Small intestine (tissue), 7 donors: ENCODE measurements around the gene LPCAT2. TPM values are rescaled to one million over a fixed set of nuclear protein-coding genes. Genes with fewer than 3 reads are reported as not detected.
"Not testable (repeated sequence)": the region's sequence is repeated elsewhere in the genome, so short reads cannot be mapped to it uniquely, and the experiment has no call there.

Source experiments
- DNase-seq, 2 donors: peaks; one replicate each; pipeline versions ENCODE4 v3.0.0 to v3.0.0-alpha.2; 2013
- FAIRE-seq: peaks from 2 replicates; lab custom pipeline; 2012; peaks lifted over from hg19 to GRCh38; lab: Jason Lieb, UNC
- H3K27ac ChIP-seq, 3 donors: one replicate each; pipeline ENCODE4 v1.5.1; 2013; ENCODE audit warnings: low read length in 2 of 3, mild to moderate bottlenecking in 2 of 3, control low read depth in 1 of 3, inconsistent platforms in 1 of 3, low read depth in 1 of 3, moderate library complexity in 1 of 3
- H3K27me3 ChIP-seq, 3 donors: one replicate each; pipeline ENCODE4 v1.6.1; 2013; ENCODE audit warnings: low read length in 3 of 3, inconsistent platforms in 1 of 3; ENCODE audit not compliant: control insufficient read depth in 3 of 3, insufficient read depth in 3 of 3
- H3K36me3 ChIP-seq, 3 donors: one replicate each; pipeline ENCODE4 v1.6.1; 2013; ENCODE audit warnings: low read length in 3 of 3, inconsistent platforms in 1 of 3, low read depth in 1 of 3, mild to moderate bottlenecking in 1 of 3, moderate library complexity in 1 of 3; ENCODE audit not compliant: control insufficient read depth in 3 of 3, insufficient read depth in 2 of 3
- H3K4me1 ChIP-seq, 3 donors: one replicate each; pipeline ENCODE4 v1.6.1; 2013; ENCODE audit warnings: low read length in 2 of 3, inconsistent platforms in 1 of 3, low read depth in 1 of 3, mild to moderate bottlenecking in 1 of 3, moderate library complexity in 1 of 3; ENCODE audit not compliant: control insufficient read depth in 3 of 3, insufficient read depth in 2 of 3
- H3K4me3 ChIP-seq, 3 donors: one replicate each; pipeline ENCODE4 v1.5.1; 2013; ENCODE audit warnings: low read length in 3 of 3, control low read depth in 1 of 3, inconsistent platforms in 1 of 3, low read depth in 1 of 3, mild to moderate bottlenecking in 1 of 3, moderate library complexity in 1 of 3
- H3K9me3 ChIP-seq, 2 donors: one replicate each; pipeline ENCODE4 v1.6.1; 2013; ENCODE audit warnings: low read depth in 1 of 2, low read length in 1 of 2; ENCODE audit not compliant: control insufficient read depth in 2 of 2, insufficient read depth in 1 of 2
- WGBS, 3 donors: extraction: QIAGEN DNeasy Blood & Tissue Kit; methylation state at CpG; one replicate each; pipeline ENCODE4 v1.1.7; 2013; 5-methylcytosine and 5-hydroxymethylcytosine counted together
- polyA plus RNA-seq, 4 donors: library from polyadenylated mRNA; stranded (reverse) in 3 of 4; unstranded in 1 of 4; fragments of 200-250 nt in 3 of 4; fragments of 120-200 nt in 1 of 4; gene quantifications; one replicate each; pipeline versions ENCODE4 v1.2.1 to v1.2.3, GENCODE V29; 2013
- donor health status: healthy with polysubstance abuse.
- donor health status: control.
- donor health status: control.
- donor health status: Bipolar disorder and iron deficiency.
- donor health status: healthy.

The LPCAT2 gene
- polyA plus RNA-seq, 4 donors = 1.3 to 8.6 (median 4.9) TPM

DNA sequence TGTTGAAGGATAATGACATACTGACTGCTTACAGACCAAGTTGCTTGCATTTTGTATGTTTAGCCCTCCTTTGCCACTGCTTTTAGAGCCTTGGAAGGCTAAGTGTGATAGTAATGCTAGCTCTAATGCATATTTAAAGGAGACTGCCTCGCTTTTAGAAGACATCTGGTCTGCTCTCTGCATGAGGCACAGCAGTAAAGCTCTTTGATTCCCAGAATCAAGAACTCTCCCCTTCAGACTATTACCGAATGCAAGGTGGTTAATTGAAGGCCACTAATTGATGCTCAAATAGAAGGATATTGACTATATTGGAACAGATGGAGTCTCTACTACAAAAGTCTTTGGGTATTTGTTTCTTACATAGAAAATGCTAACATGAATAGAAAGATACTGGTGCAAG lies 76.8 kb downstream of the LPCAT2 start:
- Histone ChIP-seq H3K36me3 (peaks cover 0 to 2% (median 0%) of the 10 kb centered on the region in 3 donors), H3K27me3 (no peaks in the 10 kb centered on the region), H3K4me3 (no peak overlapping the region), H3K9me3 (no peaks in the 10 kb centered on the region), H3K4me1 (no peaks in the 10 kb centered on the region), H3K27ac (no peak overlapping the region)
- DNase-seq (no peak), FAIRE-seq (no peak)
- 72 to 88% (median 76%) methylated on average over 2 of the region's 2 CpGs for WGBS, 3 donors

DNA sequence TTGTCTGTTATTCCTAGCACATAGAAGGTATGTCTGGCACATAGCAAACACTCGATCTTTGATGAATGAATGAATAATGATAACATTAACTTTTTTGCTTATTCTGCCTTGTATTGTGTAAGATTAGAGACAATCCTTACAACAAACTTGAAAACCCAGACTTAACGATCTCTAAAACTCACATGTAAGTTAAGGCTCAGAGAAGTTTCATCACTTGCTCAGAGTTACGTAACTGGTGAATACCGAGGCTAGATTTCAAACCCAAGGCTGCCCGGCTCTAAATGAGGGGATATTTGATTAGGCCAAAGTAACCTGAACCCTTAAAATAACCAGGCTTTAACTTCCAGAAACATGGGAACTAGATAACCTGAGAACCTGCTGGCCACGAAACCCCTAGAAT lies 79.9 kb downstream of the LPCAT2 start:
- Histone ChIP-seq H3K27me3 (no peaks in the 10 kb centered on the region), H3K4me3 (no peak overlapping the region), H3K36me3 (no peaks in the 10 kb centered on the region), H3K27ac (no peak overlapping the region), H3K4me1 (no peaks in the 10 kb centered on the region), H3K9me3 (no peaks in the 10 kb centered on the region)
- FAIRE-seq (no peak), DNase-seq (no peak)
- 78 to 84% (median 78%) methylated on average over 6 of the region's 6 CpGs for WGBS, 3 donors

DNA sequence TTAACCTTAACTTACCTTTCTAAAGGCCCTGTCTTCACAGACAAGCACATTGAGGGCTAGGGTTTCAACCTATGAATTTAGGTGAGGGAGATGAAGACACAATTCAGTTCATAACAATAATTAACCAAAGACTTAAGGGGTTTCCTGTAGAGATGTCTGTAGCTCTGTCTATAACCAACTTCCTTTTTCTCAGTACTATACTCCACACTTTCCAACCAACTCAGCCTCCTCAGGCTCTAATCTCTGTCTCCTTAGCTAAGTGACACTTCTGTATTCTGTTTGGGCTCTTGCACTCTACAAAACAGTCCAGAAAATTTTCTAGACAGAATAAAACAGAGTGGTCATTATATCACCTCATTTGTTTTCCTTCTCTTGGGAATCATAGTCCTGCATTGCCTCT lies 83.4 kb downstream of the LPCAT2 start:
- H3K27ac ChIP-seq = no peak overlapping the region
- no peak for DNase-seq
- no peaks in the 10 kb centered on the region for H3K36me3 ChIP-seq
- H3K4me1 ChIP-seq = no peaks in the 10 kb centered on the region
- no peak for FAIRE-seq
- H3K27me3 ChIP-seq = no peaks in the 10 kb centered on the region
- H3K9me3 ChIP-seq = no peaks in the 10 kb centered on the region
- no peak overlapping the region for H3K4me3 ChIP-seq

DNA sequence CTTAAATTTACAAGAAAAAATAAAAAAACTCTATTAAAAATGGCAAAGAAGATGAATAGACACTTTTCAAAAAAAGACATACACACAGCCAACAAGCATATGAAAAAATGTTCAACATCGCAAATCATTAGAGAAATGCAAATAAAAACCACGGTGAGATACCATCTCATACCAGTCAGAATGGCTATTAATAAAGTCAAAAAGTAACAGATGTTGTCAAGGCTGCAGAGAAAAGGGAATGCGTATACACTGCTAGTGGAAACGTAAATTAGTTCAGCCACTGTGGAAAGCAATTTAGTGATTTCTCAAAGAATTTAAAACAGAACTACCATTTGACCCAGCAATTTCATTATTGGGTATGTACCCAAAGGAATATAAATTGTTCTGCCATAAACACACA lies 89.1 kb downstream of the LPCAT2 start:
- no peaks in the 10 kb centered on the region for H3K27me3 ChIP-seq
- no peaks in the 10 kb centered on the region for H3K4me1 ChIP-seq
- H3K36me3 ChIP-seq = no peaks in the 10 kb centered on the region
- DNase-seq (no peak), FAIRE-seq (no peak)
- no peak overlapping the region for H3K27ac ChIP-seq
- WGBS, 3 donors = 62 to 67% (median 63%) methylated on average over 4 of the region's 4 CpGs
- H3K4me3 ChIP-seq = no peak overlapping the region
- H3K9me3 ChIP-seq = no peaks in the 10 kb centered on the region

DNA sequence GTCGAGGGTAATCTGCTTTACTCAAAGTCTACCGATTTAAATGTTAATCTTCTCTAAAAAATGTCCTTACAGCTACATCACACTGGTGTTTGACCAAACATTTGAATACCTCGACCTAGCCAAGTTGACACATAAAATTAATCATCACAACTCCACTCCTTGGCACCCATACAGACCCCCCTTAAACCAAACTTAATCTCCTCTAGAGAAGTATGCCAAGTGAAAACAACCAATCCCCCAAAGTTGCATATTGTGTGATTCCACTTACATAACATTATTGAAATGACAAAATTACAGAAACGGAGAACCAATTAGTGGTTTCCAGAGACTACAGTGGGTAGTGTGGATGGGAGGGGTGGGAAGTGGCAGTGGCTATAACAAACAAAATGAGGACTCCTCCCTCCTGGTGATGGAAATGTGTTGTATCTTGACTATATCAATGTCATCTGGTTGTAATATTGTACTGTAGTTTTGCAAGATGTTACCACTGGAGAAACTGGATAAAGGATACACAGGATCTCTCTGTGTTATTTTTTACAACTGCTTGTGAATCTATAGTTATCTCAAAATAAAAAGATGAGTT lies 97.0 kb downstream of the LPCAT2 start:
- Histone ChIP-seq H3K27ac (no peak overlapping the region), H3K9me3 (no peaks in the 10 kb centered on the region), H3K36me3 (no peaks in the 10 kb centered on the region), H3K4me3 (no peak overlapping the region), H3K27me3 (no peaks in the 10 kb centered on the region), H3K4me1 (no peaks in the 10 kb centered on the region)
- WGBS, 3 donors = 58 to 63% (median 60%) methylated on average over 4 of the region's 4 CpGs
- DNase-seq (no peak), FAIRE-seq (no peak)

DNA sequence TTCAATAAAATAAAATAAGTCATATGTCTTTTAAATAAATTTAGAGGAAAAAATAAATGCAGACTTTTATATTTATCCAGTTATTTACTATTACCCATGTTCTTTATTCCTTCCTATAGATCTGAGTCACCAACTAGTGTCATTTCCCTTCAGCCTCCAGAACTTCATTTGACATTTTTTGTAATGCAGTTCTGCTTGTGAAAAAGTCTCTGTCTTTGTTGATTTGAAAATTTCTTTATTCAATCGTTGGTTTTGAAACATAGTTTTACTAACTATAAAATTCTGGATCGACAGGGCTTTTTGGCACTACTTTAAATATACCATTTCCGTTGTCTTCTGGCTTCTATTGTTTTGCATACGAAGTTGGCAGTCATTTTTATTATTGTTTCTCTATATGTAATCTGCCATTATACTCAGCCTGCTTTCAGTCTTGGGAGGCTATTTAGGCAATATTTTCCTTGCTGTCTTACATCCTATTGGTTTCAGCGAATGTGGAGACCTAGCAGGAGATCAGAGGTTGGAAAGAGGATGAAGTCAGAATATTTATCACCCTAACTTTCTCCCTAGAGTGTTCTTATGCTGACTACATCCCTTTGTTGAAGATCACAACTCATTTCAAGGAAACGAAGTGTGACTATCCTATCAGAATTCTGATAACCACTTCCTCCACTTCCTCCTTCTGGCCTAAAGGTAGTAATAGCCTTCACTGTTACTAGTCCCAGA lies 104.9 kb downstream of the LPCAT2 start:
- Histone ChIP-seq H3K36me3 (no peaks in the 10 kb centered on the region), H3K4me1 (no peaks in the 10 kb centered on the region), H3K27me3 (no peaks in the 10 kb centered on the region), H3K9me3 (no peaks in the 10 kb centered on the region), H3K27ac (no peak overlapping the region), H3K4me3 (no peak overlapping the region)
- WGBS, 3 donors = 64 to 70% (median 65%) methylated on average over 6 of the region's 6 CpGs
- FAIRE-seq (no peak), DNase-seq (no peak)

DNA sequence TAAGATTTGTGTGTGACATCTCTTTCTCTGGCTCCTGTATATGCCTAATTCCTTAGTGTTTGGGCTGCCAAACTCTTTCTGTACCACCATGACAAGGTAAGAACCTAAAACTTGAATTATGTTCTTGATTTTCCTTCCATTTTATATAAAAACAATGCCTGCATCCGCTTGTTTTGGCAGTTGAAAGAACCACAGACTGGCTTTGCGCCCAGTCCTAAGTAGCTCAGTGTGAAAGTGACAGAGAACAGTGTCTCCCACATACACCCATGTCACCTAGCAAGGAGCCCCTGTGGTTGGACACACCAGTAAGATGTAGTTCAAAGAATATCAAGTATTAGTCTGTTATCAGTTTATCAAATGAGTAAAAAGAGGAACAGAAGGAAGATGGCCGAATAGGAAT lies 106.2 kb downstream of the LPCAT2 start:
- no peak for DNase-seq
- Histone ChIP-seq H3K36me3 (no peaks in the 10 kb centered on the region), H3K27me3 (no peaks in the 10 kb centered on the region), H3K9me3 (no peaks in the 10 kb centered on the region), H3K4me3 (no peak overlapping the region), H3K4me1 (no peaks in the 10 kb centered on the region), H3K27ac (no peak overlapping the region)
- 62 to 85% (median 79%) methylated on average over 3 of the region's 3 CpGs for WGBS, 3 donors
- FAIRE-seq = no peak

DNA sequence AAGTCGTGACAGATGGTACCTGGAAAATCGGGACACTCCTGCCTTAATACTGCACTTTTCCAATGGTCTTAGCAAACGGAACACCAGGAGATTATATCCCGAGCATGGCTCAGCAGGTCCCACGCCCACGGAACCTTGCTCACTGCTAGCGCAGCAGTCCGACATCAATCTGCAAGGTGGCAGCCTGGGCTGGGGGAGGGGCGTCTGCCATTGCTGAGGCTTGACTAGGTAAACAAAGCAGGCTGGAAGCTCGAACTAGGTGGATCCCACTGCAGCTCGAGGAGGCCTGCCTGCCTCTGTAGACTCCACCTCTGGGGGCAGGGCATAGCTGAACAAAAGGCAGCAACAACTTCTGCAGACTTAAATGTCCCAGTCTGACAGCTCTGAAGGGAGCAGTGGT lies 106.8 kb downstream of the LPCAT2 start:
- not testable (repeated sequence) for H3K36me3 ChIP-seq, DNase-seq, H3K9me3 ChIP-seq, H3K4me3 ChIP-seq, H3K27me3 ChIP-seq, FAIRE-seq, H3K27ac ChIP-seq, H3K4me1 ChIP-seq
- 76 to 85% (median 77%) methylated on average over 11 of the region's 11 CpGs for WGBS, 3 donors

DNA sequence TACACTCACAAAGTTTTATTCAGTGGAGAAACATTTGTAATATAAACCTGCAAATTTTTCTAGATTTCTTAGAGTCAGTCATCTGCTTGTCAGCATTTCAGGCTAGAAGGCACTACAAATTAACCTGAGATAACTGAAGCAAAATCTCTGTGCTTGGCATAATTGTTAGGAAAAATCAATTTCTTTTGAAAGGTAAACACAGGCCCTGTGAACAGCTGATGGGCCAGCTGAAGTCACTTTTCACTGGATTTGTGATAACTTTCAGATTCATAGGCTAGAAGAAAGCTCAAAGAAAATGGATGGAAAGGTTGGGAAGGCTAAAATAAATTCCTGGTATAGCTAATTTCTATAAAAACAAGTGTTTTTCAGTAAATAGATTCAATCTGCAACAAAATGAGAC lies 112.9 kb downstream of the LPCAT2 start:
- Histone ChIP-seq H3K36me3 (no peaks in the 10 kb centered on the region), H3K4me3 (no peak overlapping the region), H3K27me3 (no peaks in the 10 kb centered on the region), H3K9me3 (no peaks in the 10 kb centered on the region), H3K27ac (no peak overlapping the region), H3K4me1 (no peaks in the 10 kb centered on the region)
- DNase-seq (no peak), FAIRE-seq (no peak)
